ENCODE results near the gene SYT13. TPM values are rescaled to one million over a fixed set of nuclear protein-coding genes. Genes with fewer than 3 reads are reported as not detected.

The SYT13 gene
- total RNA-seq, 1 experiment from 2014 or later, result 1.4 TPM

DNA sequence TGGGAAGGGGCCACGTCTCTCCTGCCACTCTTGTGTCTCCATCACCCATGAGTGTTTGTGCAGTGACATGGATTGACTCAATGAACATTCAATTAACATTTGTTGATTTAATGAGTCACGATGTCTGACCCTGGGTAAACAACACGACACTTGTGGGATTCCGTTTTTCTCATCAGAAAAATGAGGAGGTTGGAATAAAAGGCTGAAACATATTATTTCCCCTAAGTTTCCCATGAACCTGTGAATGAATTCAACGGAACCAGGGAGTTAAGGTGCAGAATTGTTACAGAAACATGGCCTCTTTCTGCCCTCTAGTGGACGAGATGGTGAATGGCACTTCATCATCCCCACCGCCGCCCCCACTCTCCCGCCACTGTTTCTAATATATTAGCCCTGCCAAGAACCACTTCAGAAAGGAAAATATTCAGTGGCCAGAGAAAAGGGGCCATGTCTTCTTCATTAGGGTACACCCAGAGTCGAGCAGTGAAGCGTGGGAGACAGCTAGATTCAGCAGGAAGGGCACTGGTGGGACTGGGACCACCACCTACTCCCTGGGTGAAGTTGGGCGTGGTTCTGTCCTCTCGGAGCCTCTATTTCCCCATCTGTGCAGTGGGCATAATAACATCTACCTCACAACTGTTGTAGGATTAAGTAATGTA lies 46.3 kb upstream of the SYT13 start:
- ATAC-seq (peak; percentile 75), DNase-seq (ENCODE audit: low read depth, low spot score) (peak; percentile 29)
- no peak overlapping the region for H3K27ac ChIP-seq (ENCODE audit: low read depth, low read length)
- no peak overlapping the region for H3K9ac ChIP-seq (ENCODE audit: low read length)
- no peaks in the 10 kb centered on the region for H3K79me2 ChIP-seq (ENCODE audit: insufficient read depth, low read length)
- BruUV-seq (replicated peaks), result no TSS peak
- RAD21 ChIA-PET (ENCODE audit: low non-redundant PET in 1 of 2, low total read pairs in 2 of 2, uncharacterized antibody in 2 of 2, unreplicated experiment in 2 of 2), result interaction anchor here in 1 of 2 experiments (2.0 kb wide), 1 partner anchor 222 kb away, joined by 11 read pairs; no protein-coding TSS in a partner anchor
- no peak overlapping the region for H3K4me3 ChIP-seq (replicated peaks in 1 of 2; ENCODE audit: low read depth in 1 of 2, low read length in 2 of 2)
- H4K20me1 ChIP-seq (ENCODE audit: insufficient read depth), result no peaks in the 10 kb centered on the region
- H3K36me3 ChIP-seq (ENCODE audit: control insufficient read depth in 1 of 2, insufficient read depth in 2 of 2, low read length in 2 of 2), result no peaks in the 10 kb centered on the region
- intact Hi-C loops (cut with micrococcal nuclease), result loop anchor here (1.0 to 5.0 kb wide), 3 partner anchors 80 to 396 kb away; no protein-coding TSS in a partner anchor
- H3K4me1 ChIP-seq (ENCODE audit: control insufficient read depth in 1 of 2, insufficient read depth in 2 of 2, low read length in 2 of 2), result peaks cover 6 to 16% of the 10 kb centered on the region in 2 experiments; a peak in 3 of 4 replicates
- CTCF ChIA-PET, result interaction anchor here (1.0 to 3.9 kb wide), 8 partner anchors 8 to 439 kb away, joined by 3 to 52 read pairs (median 6); no protein-coding TSS in a partner anchor
- peak overlapping the region; percentile 48 for H3K4me2 ChIP-seq (ENCODE audit: low read length)
- peak overlapping the region; percentile 92 for H2AFZ ChIP-seq (ENCODE audit: low read depth, low read length, poor library complexity, severe bottlenecking)
- POLR2A ChIA-PET, result no interaction called here
- no peaks in the 10 kb centered on the region for H3K9me2 ChIP-seq (ENCODE audit: insufficient read depth)
- TF ChIP-seq CTCF (IDR thresholded peaks at IDR 0.05 in 2 of 3, conservative IDR thresholded peaks at IDR 0.05 in 1 of 3; ENCODE audit: borderline replicate concordance in 1 of 3, insufficient read depth in 1 of 3, low read depth in 2 of 3, low read length in 2 of 3) (peak; percentile 45 to 60 (median 56); a peak in 5 of 6 replicates), EZH2phosphoT487 (IDR thresholded peaks at IDR 0.05; ENCODE audit: borderline replicate concordance) (no peak), RAD21 (IDR thresholded peaks at IDR 0.05; ENCODE audit: low read depth) (peak; percentile 75), YY1 (IDR thresholded peaks at IDR 0.05; ENCODE audit: extremely low read depth, insufficient replicate concordance, low read depth, low read length) (no peak), ELF1 (IDR thresholded peaks at IDR 0.05; ENCODE audit: borderline replicate concordance, low read depth) (no peak)
- no peaks in the 10 kb centered on the region for H3K27me3 ChIP-seq (ENCODE audit: insufficient read depth, low read length)
- no peaks in the 10 kb centered on the region for H3K9me3 ChIP-seq (ENCODE audit: control insufficient read depth in 1 of 2, insufficient read depth in 1 of 2, low read depth in 1 of 2, low read length in 2 of 2)
